HG03342 (cell line): ENCODE measurements around the gene SPOCK1.

Experiments
- ATAC-seq: cut with Tn5 transposase; IDR thresholded peaks from one replicate; pipeline ENCODE4 v1.9.1; 2021; ENCODE audit warnings: mild to moderate bottlenecking, moderate library complexity; ENCODE audit not compliant: unreplicated experiment

SPOCK1 gene

GRCh38 chr5:137205231-137206027 is 293.7 kb downstream of the SPOCK1 start:
- ATAC-seq: no peak

GRCh38 chr5:137203011-137203632 is 296.0 kb downstream of the SPOCK1 start:
- no peak for ATAC-seq

- ATAC-seq: no peak
Observed at GRCh38 chr5:137201876-137202275, 297.2 kb downstream of the SPOCK1 start.

- ATAC-seq: no peak
Observed at GRCh38 chr5:137200906-137201700, 298.0 kb downstream of the SPOCK1 start.

- no peak for ATAC-seq
Observed at GRCh38 chr5:137199966-137200365, 299.2 kb downstream of the SPOCK1 start.

- no peak for ATAC-seq
Observed at GRCh38 chr5:137199201-137199600, 299.9 kb downstream of the SPOCK1 start.

GRCh38 chr5:137195483-137195882 is 303.6 kb downstream of the SPOCK1 start:
- ATAC-seq: no peak

GRCh38 chr5:137194300-137194699 is 304.8 kb downstream of the SPOCK1 start:
- ATAC-seq: no peak

GRCh38 chr5:137192293-137192743 is 306.8 kb downstream of the SPOCK1 start:
- no peak for ATAC-seq

GRCh38 chr5:137191179-137191578 is 307.9 kb downstream of the SPOCK1 start:
- ATAC-seq: no peak

GRCh38 chr5:137190441-137190840 is 308.7 kb downstream of the SPOCK1 start:
- no peak for ATAC-seq

GRCh38 chr5:137190031-137190430 is 309.1 kb downstream of the SPOCK1 start:
- no peak for ATAC-seq

GRCh38 chr5:137188566-137188965 is 310.6 kb downstream of the SPOCK1 start:
- ATAC-seq: no peak

- ATAC-seq: no peak
Observed at GRCh38 chr5:137186759-137187461, 312.2 kb downstream of the SPOCK1 start.

GRCh38 chr5:137185193-137185592 is 313.9 kb downstream of the SPOCK1 start:
- no peak for ATAC-seq

- ATAC-seq: no peak
Observed at GRCh38 chr5:137184734-137185133, 314.4 kb downstream of the SPOCK1 start.

- no peak for ATAC-seq
Observed at GRCh38 chr5:137182576-137182975, 316.6 kb downstream of the SPOCK1 start.

- ATAC-seq: no peak
Observed at GRCh38 chr5:137181667-137182066, 317.5 kb downstream of the SPOCK1 start.

GRCh38 chr5:137179203-137179602 is 319.9 kb downstream of the SPOCK1 start:
- no peak for ATAC-seq

GRCh38 chr5:137176609-137177008 is 322.5 kb downstream of the SPOCK1 start:
- no peak for ATAC-seq

GRCh38 chr5:137176126-137176525 is 323.0 kb downstream of the SPOCK1 start:
- ATAC-seq: no peak
